Lower lobe of right lung (tissue), 2 donors: ENCODE data around the gene FSTL3. TPM values are rescaled to one million over a fixed set of nuclear protein-coding genes. Genes with fewer than 3 reads are reported as not detected.

Experiments
- ATAC-seq, 2 donors: fragments of 200-7000 bp; cut with Tn5 transposase; one replicate each; pipeline ENCODE4 v1.9.1; 2020 to 2022; ENCODE audit warnings: mild to moderate bottlenecking in 2 of 2, moderate library complexity in 2 of 2
- DNase-seq: peaks from one replicate; pipeline ENCODE4 v3.0.0-alpha.2; 2020
- H3K27ac ChIP-seq: fragments of 200-600 bp; one replicate; pipeline ENCODE4 v1.8.0; 2022
- H3K27me3 ChIP-seq: fragments of 200-600 bp; one replicate; pipeline ENCODE4 v1.8.0; 2022; ENCODE audit warnings: low read depth
- H3K36me3 ChIP-seq: fragments of 200-600 bp; one replicate; pipeline ENCODE4 v1.8.0; 2022; ENCODE audit warnings: mild to moderate bottlenecking
- H3K4me1 ChIP-seq: fragments of 200-600 bp; one replicate; pipeline ENCODE4 v1.8.0; 2022
- H3K4me3 ChIP-seq: fragments of 200-600 bp; one replicate; pipeline ENCODE4 v1.8.0; 2022; ENCODE audit warnings: mild to moderate bottlenecking
- H3K9me3 ChIP-seq: fragments of 200-600 bp; one replicate; pipeline ENCODE4 v1.8.0; 2022
- intact Hi-C: fragments of 100-400 bp; cut with DNase I; formaldehyde crosslinking; loops from one replicate; pipeline ENCODE4 v1.11.0; 2022
- total RNA-seq: library from RNA; stranded (reverse); fragmentation: NEBNext Ultra II Directional; extraction: Animal tissue kit (Norgen Biotek cat#: 25700); gene quantifications from one replicate; pipeline ENCODE4 v1.2.1, GENCODE V29; 2021
- TF ChIP-seq, protein P1 (sequence below): fragments of 200-600 bp; IDR thresholded peaks from one replicate; pipeline ENCODE4 v1.8.0; 2022; ENCODE audit warnings: antibody characterized with exemption, mild to moderate bottlenecking
- donor health status: DM: no; HTN: yes; CAD: no; lungs with severe emphysema.

The FSTL3 gene
- total RNA-seq, 1 donor from 2014 or later = 48.0 TPM

DNA sequence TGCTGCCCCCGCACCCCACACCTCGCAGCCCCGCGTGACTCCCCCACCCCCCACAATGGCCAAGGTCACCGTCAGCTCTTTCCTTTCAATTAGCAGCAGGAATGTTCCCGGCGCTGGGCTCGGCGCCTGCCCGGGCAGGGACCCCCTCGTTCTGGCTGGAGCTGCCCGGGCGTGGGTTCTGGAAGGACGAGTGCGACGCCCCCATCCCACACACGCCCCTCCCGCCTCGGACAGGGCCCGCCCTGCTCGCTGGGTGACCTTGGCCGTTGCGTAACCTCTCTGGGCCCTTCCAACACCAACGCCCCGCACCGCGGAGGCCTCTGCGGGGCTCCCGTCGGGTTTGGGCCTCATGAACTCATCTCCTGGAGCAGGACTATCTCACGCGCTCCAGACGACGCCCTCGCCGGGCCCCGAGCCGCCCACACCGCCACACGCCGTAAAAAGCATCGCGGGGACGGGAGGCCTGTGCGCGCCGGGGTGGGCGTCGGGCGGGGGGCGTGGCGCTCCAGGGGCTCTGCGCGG, 42.9 kb downstream of the FSTL3 start:
- ATAC-seq (peak; percentile 60 to 63), DNase-seq (no peak)
- Histone ChIP-seq H3K27ac (peak overlapping the region; percentile 46), H3K9me3 (no peaks in the 10 kb centered on the region), H3K27me3 (peaks cover 22% of the 10 kb centered on the region), H3K4me1 (peaks cover 22% of the 10 kb centered on the region), H3K36me3 (no peaks in the 10 kb centered on the region), H3K4me3 (peak overlapping the region; percentile 21)
- TF ChIP-seq, protein P1, sequence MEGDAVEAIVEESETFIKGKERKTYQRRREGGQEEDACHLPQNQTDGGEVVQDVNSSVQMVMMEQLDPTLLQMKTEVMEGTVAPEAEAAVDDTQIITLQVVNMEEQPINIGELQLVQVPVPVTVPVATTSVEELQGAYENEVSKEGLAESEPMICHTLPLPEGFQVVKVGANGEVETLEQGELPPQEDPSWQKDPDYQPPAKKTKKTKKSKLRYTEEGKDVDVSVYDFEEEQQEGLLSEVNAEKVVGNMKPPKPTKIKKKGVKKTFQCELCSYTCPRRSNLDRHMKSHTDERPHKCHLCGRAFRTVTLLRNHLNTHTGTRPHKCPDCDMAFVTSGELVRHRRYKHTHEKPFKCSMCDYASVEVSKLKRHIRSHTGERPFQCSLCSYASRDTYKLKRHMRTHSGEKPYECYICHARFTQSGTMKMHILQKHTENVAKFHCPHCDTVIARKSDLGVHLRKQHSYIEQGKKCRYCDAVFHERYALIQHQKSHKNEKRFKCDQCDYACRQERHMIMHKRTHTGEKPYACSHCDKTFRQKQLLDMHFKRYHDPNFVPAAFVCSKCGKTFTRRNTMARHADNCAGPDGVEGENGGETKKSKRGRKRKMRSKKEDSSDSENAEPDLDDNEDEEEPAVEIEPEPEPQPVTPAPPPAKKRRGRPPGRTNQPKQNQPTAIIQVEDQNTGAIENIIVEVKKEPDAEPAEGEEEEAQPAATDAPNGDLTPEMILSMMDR = no peak
- intact Hi-C loops = no loop called here

DNA sequence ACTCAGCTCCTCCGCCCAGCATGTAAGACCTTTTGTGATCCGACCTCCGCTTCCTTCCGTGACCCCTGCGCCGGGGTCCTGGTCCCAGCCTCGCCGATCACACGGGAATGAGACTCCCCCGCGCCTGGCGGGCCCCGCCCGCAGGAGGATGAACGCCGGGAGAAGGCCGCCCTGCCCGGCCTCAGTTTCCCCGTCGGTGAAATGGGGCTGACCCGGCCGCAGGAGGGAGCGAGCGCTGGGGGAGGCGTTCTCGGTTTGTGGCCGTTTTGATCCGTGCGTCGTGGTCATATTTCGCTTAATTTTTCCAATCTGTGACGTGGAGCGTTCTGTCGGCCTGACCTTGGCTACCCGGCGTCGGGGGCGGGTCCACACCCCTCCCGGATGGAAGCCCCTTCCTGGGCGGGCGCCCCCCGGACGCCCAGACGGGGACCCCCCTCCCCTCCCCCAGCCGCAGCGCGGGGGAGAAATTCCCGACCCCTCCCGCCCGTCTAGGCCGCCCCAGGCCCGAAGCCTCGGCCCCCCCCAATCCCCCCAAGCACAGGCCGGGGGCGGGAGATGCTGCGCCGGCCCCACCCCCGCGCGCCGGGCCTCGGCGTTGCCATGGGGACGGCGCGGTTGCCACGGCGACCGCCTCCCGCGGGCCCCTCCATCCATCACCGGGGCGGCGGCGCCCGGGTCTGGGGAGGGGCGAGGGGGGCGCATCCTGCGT, 43.6 kb downstream of the FSTL3 start:
- Histone ChIP-seq H3K9me3 (no peaks in the 10 kb centered on the region), H3K27ac (peak overlapping the region; percentile 46), H3K4me3 (peak overlapping the region; percentile 21), H3K4me1 (peaks cover 22% of the 10 kb centered on the region), H3K27me3 (peaks cover 22% of the 10 kb centered on the region), H3K36me3 (no peaks in the 10 kb centered on the region)
- intact Hi-C loops = no loop called here
- DNase-seq (no peak), ATAC-seq (peak in 1 of 2 donors; percentile 6)
- TF ChIP-seq, protein P1 = no peak

DNA sequence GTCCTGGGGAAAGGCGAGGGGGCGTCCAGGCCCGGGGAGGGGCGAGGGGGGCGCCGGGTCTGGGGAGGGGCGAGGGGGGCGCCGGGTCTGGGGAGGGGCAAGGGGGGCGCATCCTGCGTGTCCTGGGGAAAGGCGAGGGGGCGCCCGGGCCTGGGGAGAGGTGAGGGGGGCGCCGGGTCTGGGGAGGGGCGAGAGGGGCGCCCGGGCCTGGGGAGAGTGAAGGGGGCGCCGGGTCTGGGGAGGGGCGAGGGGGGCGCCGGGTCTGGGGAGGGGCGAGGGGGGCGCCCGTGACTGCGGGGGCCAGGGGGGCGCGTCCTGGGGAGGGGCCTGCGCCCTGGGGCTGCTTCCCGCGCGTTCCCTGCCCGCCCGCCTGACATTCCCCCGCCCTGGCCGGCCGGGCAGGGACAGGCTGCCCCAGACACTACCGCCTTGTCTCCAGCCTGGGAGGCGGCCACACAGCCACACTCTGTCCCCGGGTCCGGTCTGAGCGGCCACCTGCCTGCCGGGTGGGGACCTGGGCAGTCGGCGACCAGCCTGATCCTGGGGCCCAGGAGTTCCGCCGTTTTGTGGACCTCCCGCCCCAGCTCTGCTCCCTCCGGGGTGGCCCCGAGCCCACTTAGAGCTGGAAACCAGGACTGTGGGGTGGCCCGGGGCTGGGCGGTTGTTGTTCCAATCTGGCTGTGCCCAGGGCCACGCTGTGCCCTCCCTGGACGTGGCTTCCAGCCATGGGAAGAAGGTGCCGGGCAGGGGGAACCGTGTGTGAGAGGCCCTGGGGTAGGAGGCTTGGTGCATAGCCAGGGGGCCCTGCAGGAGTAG, 44.4 kb downstream of the FSTL3 start:
- Histone ChIP-seq H3K27ac (no peak overlapping the region), H3K27me3 (peaks cover 22% of the 10 kb centered on the region), H3K4me3 (no peak overlapping the region), H3K4me1 (peaks cover 22% of the 10 kb centered on the region), H3K36me3 (no peaks in the 10 kb centered on the region), H3K9me3 (no peaks in the 10 kb centered on the region)
- no peak for DNase-seq
- ATAC-seq = peak in 1 of 2 donors; percentile 16
- intact Hi-C loops = no loop called here
- TF ChIP-seq, protein P1 = no peak

DNA sequence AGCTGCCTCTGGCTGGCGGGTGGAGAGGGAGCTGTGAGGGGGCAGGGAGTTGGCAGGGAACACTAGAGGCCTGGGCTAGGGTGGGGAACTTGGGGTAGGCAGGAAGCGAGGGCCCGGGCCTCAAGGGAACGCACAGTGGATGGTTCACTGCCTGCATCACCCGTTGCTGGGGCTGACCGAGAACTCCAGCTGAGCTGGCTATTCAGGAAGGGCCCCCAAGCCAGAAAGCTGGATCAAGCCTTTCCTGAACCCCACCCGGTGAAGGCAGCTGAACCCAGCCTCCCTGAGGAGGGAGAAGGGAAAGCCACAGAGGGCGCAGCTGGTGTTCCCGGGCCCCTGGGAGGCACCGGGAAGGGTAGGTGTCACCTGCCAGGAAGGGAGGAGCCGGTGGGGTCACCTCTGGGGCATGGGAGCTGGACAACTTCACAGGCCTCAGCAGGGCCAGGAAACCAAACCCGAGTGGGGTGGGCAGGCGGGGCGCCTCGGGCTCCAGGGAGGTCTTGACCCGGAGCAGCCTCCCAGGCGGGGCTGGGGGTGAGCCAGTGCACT, 46.4 kb downstream of the FSTL3 start:
- peak overlapping the region; percentile 41 for H3K27ac ChIP-seq
- ATAC-seq (peak; percentile 5 to 6), DNase-seq (no peak)
- peaks cover 7% of the 10 kb centered on the region for H3K36me3 ChIP-seq
- TF ChIP-seq, protein P1 = no peak
- H3K9me3 ChIP-seq = no peaks in the 10 kb centered on the region
- no peak overlapping the region for H3K4me3 ChIP-seq
- peaks cover 22% of the 10 kb centered on the region for H3K4me1 ChIP-seq
- peaks cover 22% of the 10 kb centered on the region for H3K27me3 ChIP-seq
- intact Hi-C loops = no loop called here

DNA sequence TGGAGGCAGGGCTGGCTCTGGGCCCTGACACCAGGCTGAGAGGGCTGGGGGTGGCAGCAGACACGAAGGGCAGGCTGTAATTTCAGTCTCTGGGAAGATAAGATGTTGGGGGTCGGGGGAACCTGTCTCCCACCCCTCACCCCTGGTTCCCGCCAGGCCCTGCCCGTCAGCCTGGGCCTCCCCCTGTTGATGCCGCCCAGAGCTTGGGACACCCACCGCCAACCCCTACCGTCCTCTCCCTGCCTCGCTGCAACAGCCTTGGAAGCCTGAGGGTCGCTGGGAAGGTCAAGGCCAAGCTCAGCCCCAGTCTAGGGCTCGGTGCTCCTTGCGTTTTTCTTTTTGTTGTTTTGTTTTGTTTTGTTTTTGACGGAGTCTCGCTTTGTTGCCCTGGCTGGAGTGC, 47.1 kb downstream of the FSTL3 start:
- no peak for DNase-seq
- Histone ChIP-seq H3K27me3 (peaks cover 22% of the 10 kb centered on the region), H3K4me1 (peaks cover 22% of the 10 kb centered on the region), H3K36me3 (peaks cover 7% of the 10 kb centered on the region), H3K27ac (no peak overlapping the region), H3K4me3 (no peak overlapping the region), H3K9me3 (no peaks in the 10 kb centered on the region)
- TF ChIP-seq, protein P1 = no peak
- no peak for ATAC-seq
- intact Hi-C loops = no loop called here
